HL-60 (cell line): Measurements from ENCODE around the gene PHF24.

Experiments used
- POLR2AphosphoS5 ChIP-seq: IDR thresholded peaks from 2 replicates; pipeline ENCODE4 v1.6.1; 2012; ENCODE audit warnings: low read depth
- TF ChIP-seq, protein P1 (sequence below): IDR thresholded peaks from one replicate; pipeline ENCODE4 v1.5.1; 2011; ENCODE audit warnings: low read length, control low read depth, inconsistent platforms; ENCODE audit not compliant: insufficient read depth
- TF ChIP-seq, protein P2 (sequence below): IDR thresholded peaks from 2 replicates; pipeline ENCODE4 v1.6.1; 2012; ENCODE audit warnings: low read depth; ENCODE audit not compliant: insufficient replicate concordance

DNA sequence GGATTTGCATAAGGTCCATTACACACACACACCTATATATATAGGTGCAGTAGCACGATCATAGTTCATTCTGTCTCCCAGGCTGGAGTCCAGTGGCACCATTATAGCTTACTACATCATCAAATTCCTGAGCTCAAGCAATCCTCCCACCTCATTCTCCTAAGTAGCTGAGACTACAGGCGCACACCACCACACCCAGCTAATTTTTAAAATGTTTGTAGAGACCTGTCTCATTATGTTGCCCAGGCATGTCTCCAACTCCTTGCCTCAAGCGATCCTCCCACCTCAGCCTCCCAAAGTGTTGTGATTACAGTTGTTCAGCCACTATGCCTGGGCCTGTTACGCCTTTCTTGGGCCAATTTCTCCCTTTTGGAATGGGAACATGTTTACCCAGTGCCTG is 71.2 kb downstream of the PHF24 start:
- no peak for TF ChIP-seq POLR2AphosphoS5
- TF ChIP-seq, protein P1, sequence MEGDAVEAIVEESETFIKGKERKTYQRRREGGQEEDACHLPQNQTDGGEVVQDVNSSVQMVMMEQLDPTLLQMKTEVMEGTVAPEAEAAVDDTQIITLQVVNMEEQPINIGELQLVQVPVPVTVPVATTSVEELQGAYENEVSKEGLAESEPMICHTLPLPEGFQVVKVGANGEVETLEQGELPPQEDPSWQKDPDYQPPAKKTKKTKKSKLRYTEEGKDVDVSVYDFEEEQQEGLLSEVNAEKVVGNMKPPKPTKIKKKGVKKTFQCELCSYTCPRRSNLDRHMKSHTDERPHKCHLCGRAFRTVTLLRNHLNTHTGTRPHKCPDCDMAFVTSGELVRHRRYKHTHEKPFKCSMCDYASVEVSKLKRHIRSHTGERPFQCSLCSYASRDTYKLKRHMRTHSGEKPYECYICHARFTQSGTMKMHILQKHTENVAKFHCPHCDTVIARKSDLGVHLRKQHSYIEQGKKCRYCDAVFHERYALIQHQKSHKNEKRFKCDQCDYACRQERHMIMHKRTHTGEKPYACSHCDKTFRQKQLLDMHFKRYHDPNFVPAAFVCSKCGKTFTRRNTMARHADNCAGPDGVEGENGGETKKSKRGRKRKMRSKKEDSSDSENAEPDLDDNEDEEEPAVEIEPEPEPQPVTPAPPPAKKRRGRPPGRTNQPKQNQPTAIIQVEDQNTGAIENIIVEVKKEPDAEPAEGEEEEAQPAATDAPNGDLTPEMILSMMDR = no peak
- TF ChIP-seq, protein P2, sequence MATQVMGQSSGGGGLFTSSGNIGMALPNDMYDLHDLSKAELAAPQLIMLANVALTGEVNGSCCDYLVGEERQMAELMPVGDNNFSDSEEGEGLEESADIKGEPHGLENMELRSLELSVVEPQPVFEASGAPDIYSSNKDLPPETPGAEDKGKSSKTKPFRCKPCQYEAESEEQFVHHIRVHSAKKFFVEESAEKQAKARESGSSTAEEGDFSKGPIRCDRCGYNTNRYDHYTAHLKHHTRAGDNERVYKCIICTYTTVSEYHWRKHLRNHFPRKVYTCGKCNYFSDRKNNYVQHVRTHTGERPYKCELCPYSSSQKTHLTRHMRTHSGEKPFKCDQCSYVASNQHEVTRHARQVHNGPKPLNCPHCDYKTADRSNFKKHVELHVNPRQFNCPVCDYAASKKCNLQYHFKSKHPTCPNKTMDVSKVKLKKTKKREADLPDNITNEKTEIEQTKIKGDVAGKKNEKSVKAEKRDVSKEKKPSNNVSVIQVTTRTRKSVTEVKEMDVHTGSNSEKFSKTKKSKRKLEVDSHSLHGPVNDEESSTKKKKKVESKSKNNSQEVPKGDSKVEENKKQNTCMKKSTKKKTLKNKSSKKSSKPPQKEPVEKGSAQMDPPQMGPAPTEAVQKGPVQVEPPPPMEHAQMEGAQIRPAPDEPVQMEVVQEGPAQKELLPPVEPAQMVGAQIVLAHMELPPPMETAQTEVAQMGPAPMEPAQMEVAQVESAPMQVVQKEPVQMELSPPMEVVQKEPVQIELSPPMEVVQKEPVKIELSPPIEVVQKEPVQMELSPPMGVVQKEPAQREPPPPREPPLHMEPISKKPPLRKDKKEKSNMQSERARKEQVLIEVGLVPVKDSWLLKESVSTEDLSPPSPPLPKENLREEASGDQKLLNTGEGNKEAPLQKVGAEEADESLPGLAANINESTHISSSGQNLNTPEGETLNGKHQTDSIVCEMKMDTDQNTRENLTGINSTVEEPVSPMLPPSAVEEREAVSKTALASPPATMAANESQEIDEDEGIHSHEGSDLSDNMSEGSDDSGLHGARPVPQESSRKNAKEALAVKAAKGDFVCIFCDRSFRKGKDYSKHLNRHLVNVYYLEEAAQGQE = no peak
